Hepatocyte (in vitro differentiated cells): Measurements from ENCODE around the gene SP110. TPM values are rescaled to one million over a fixed set of nuclear protein-coding genes. Genes with fewer than 3 reads are reported as not detected.

Experiments used
- DNase-seq: peaks from one replicate; pipeline ENCODE4 v3.0.0-alpha.2; 2016; ENCODE audit warnings: low spot score
- H2AFZ ChIP-seq: fragments of 200-600 bp; sonication (generic); 2 replicates; pipeline ENCODE4 v1.6.0; 2016; ENCODE audit warnings: antibody characterized with exemption, mild to moderate bottlenecking
- H3K27ac ChIP-seq: fragments of 200-600 bp; sonication (generic); 2 replicates; pipeline ENCODE4 v1.5.1; 2016; ENCODE audit warnings: mild to moderate bottlenecking
- H3K27me3 ChIP-seq: fragments of 200-600 bp; sonication (generic); 2 replicates; pipeline ENCODE4 v1.6.1; 2016
- H3K36me3 ChIP-seq: fragments of 200-600 bp; sonication (generic); replicated peaks from 2 replicates; pipeline ENCODE4 v1.5.1; 2016; ENCODE audit warnings: low read depth; ENCODE audit not compliant: insufficient read depth
- H3K4me1 ChIP-seq: fragments of 200-600 bp; sonication (generic); 2 replicates; pipeline ENCODE4 v1.5.1; 2016; ENCODE audit warnings: mild to moderate bottlenecking, moderate library complexity; ENCODE audit not compliant: insufficient read depth
- H3K4me2 ChIP-seq: fragments of 200-600 bp; sonication (generic); 2 replicates; pipeline ENCODE4 v1.6.0; 2016
- H3K4me3 ChIP-seq: fragments of 200-600 bp; sonication (generic); 2 replicates; pipeline ENCODE4 v1.5.1; 2016; ENCODE audit warnings: mild to moderate bottlenecking
- H3K79me2 ChIP-seq: fragments of 200-600 bp; sonication (generic); 2 replicates; pipeline ENCODE4 v1.6.0; 2017; ENCODE audit warnings: mild to moderate bottlenecking
- H3K9me2 ChIP-seq: fragments of 200-600 bp; sonication (generic); replicated peaks from 2 replicates; pipeline ENCODE4 v1.6.0; 2017; ENCODE audit warnings: mild to moderate bottlenecking; ENCODE audit not compliant: insufficient read depth
- H3K9me3 ChIP-seq: fragments of 200-600 bp; sonication (generic); 2 replicates; pipeline ENCODE4 v1.5.1; 2016; ENCODE audit warnings: low read depth, mild to moderate bottlenecking
- H4K20me1 ChIP-seq: fragments of 200-600 bp; sonication (generic); 2 replicates; pipeline ENCODE4 v1.6.0; 2016; ENCODE audit warnings: mild to moderate bottlenecking; ENCODE audit not compliant: insufficient read depth, poor library complexity, severe bottlenecking
- EZH2 ChIP-seq: fragments of 200-600 bp; sonication (generic); IDR thresholded peaks from 2 replicates; pipeline ENCODE4 v1.6.1; 2016; ENCODE audit warnings: antibody characterized with exemption, mild to moderate bottlenecking, borderline replicate concordance
- EZH2phosphoT487 ChIP-seq: fragments of 200-600 bp; sonication (generic); IDR thresholded peaks from one replicate; pipeline ENCODE4 v1.6.1; 2018; ENCODE audit warnings: antibody characterized with exemption, mild to moderate bottlenecking, low read depth, moderate library complexity; ENCODE audit not compliant: unreplicated experiment, severe bottlenecking
- WGBS: methylation state at CpG from one replicate; pipeline ENCODE4 v1.1.6; 2016; ENCODE audit warnings: low lambda C conversion rate; ENCODE audit errors: missing lambda C conversion rate; 5-methylcytosine and 5-hydroxymethylcytosine counted together
- polyA plus RNA-seq: library from polyadenylated mRNA; unstranded; fragments of >200 nt; fragmentation: Nextera tagmentation; extraction: Ambion mirVana; gene quantifications from 2 replicates; pipeline ENCODE4 v1.2.1, GENCODE V29; 2016
- total RNA-seq: library from RNA; depleted of rRNA; stranded (reverse); fragments of >200 nt; gene quantifications from 2 replicates; pipeline ENCODE4 v1.2.3, GENCODE V29; 2014
- TF ChIP-seq, protein P1 (sequence below): fragments of 200-600 bp; sonication (generic); IDR thresholded peaks from 2 replicates; pipeline ENCODE4 v1.5.1; 2016; ENCODE audit warnings: antibody characterized with exemption, mild to moderate bottlenecking; ENCODE audit not compliant: poor library complexity

Gene SP110
- total and polyA plus RNA-seq, 2 experiments from 2014 or later: 10.9 to 15.9 TPM

- WGBS: 87% methylated on average over 1 of the region's 1 CpG
- H3K27me3 ChIP-seq: no peaks in the 10 kb centered on the region
- H3K4me3 ChIP-seq: no peak overlapping the region
- no peaks in the 10 kb centered on the region for H3K9me3 ChIP-seq
- no peaks in the 10 kb centered on the region for H3K4me1 ChIP-seq
- H3K36me3 ChIP-seq: no peaks in the 10 kb centered on the region
- TF ChIP-seq EZH2 (no peak), EZH2phosphoT487 (no peak)
- TF ChIP-seq, protein P1, sequence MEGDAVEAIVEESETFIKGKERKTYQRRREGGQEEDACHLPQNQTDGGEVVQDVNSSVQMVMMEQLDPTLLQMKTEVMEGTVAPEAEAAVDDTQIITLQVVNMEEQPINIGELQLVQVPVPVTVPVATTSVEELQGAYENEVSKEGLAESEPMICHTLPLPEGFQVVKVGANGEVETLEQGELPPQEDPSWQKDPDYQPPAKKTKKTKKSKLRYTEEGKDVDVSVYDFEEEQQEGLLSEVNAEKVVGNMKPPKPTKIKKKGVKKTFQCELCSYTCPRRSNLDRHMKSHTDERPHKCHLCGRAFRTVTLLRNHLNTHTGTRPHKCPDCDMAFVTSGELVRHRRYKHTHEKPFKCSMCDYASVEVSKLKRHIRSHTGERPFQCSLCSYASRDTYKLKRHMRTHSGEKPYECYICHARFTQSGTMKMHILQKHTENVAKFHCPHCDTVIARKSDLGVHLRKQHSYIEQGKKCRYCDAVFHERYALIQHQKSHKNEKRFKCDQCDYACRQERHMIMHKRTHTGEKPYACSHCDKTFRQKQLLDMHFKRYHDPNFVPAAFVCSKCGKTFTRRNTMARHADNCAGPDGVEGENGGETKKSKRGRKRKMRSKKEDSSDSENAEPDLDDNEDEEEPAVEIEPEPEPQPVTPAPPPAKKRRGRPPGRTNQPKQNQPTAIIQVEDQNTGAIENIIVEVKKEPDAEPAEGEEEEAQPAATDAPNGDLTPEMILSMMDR: no peak
- no peaks in the 10 kb centered on the region for H4K20me1 ChIP-seq
- H3K4me2 ChIP-seq: no peak overlapping the region
- no peak overlapping the region for H3K27ac ChIP-seq
- H2AFZ ChIP-seq: no peak overlapping the region
- no peak for DNase-seq
- no peaks in the 10 kb centered on the region for H3K79me2 ChIP-seq
- no peaks in the 10 kb centered on the region for H3K9me2 ChIP-seq
Measured at GRCh38 chr2:230209422-230210051, 10.2 kb downstream of the SP110 start.

- no peak overlapping the region for H3K4me2 ChIP-seq
- H3K9me3 ChIP-seq: no peaks in the 10 kb centered on the region
- TF ChIP-seq EZH2phosphoT487: no peak
- TF ChIP-seq EZH2: no peak
- H3K36me3 ChIP-seq: no peaks in the 10 kb centered on the region
- H2AFZ ChIP-seq: no peak overlapping the region
- H3K79me2 ChIP-seq: no peaks in the 10 kb centered on the region
- no peaks in the 10 kb centered on the region for H3K27me3 ChIP-seq
- H3K9me2 ChIP-seq: no peaks in the 10 kb centered on the region
- H3K27ac ChIP-seq: no peak overlapping the region
- no peak overlapping the region for H3K4me3 ChIP-seq
- H3K4me1 ChIP-seq: no peaks in the 10 kb centered on the region
- no peaks in the 10 kb centered on the region for H4K20me1 ChIP-seq
- DNase-seq: no peak
Measured at GRCh38 chr2:230208576-230208975, 11.2 kb downstream of the SP110 start.

DNA sequence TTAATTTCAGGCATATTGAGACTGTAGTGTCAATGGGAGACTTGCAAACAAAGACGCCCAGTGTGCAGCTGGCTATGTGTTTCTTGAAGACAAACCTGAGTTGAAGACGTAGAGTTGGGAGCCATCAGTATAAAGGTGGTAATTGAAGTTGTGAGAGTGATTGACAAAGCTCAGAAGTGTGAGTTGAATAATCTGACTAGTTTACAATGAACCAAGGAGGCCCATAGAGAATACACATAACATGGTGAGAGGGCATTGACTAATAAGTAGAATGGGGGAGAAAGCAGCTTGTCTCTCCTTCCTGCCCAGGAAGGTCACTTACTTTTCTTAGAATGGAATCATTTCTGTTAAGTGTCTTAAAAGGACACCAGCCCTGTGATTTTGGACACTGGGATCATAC is 14.1 kb downstream of the SP110 start:
- no peak for DNase-seq
- no peaks in the 10 kb centered on the region for H3K79me2 ChIP-seq
- H2AFZ ChIP-seq: no peak overlapping the region
- no peak overlapping the region for H3K4me2 ChIP-seq
- no peaks in the 10 kb centered on the region for H3K9me2 ChIP-seq
- no peak overlapping the region for H3K4me3 ChIP-seq
- no peaks in the 10 kb centered on the region for H4K20me1 ChIP-seq
- H3K27me3 ChIP-seq: no peaks in the 10 kb centered on the region
- H3K9me3 ChIP-seq: no peaks in the 10 kb centered on the region
- TF ChIP-seq, protein P1: no peak
- no peak for TF ChIP-seq EZH2
- no peak for TF ChIP-seq EZH2phosphoT487
- 93% methylated on average over 2 of the region's 2 CpGs for WGBS
- no peaks in the 10 kb centered on the region for H3K36me3 ChIP-seq
- H3K27ac ChIP-seq: no peak overlapping the region
- H3K4me1 ChIP-seq: no peaks in the 10 kb centered on the region

DNA sequence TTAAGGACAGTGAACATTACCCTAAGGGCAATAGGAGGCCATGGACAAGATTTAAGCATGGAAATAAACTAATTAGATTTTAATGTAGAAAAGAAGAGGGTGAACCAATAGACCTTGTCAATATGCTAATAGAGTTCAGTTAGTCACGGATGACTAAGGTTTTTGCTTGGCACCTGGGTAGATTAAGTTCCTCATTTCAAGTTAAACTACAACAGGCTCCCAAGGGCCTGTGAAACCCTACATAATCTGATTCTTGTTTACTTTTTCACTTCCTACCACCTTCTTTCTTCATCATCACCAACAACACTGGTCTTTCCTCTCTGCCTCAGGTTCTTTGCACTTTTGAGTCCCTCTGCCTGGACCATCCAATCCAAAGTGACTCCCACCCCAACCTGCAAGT is 14.8 kb downstream of the SP110 start:
- DNase-seq: no peak
- Histone ChIP-seq H3K9me2 (no peaks in the 10 kb centered on the region), H2AFZ (no peak overlapping the region), H3K4me1 (no peaks in the 10 kb centered on the region), H3K4me3 (no peak overlapping the region), H3K4me2 (no peak overlapping the region), H3K79me2 (no peaks in the 10 kb centered on the region), H3K27me3 (no peaks in the 10 kb centered on the region), H4K20me1 (no peaks in the 10 kb centered on the region), H3K27ac (no peak overlapping the region), H3K36me3 (no peaks in the 10 kb centered on the region), H3K9me3 (no peaks in the 10 kb centered on the region)
- 79% methylated on average over 1 of the region's 1 CpG for WGBS
- TF ChIP-seq, protein P1: no peak
- TF ChIP-seq EZH2phosphoT487: no peak
- TF ChIP-seq EZH2: no peak
